ENCODE results near the gene ITGB6.

The ITGB6 gene

DNA sequence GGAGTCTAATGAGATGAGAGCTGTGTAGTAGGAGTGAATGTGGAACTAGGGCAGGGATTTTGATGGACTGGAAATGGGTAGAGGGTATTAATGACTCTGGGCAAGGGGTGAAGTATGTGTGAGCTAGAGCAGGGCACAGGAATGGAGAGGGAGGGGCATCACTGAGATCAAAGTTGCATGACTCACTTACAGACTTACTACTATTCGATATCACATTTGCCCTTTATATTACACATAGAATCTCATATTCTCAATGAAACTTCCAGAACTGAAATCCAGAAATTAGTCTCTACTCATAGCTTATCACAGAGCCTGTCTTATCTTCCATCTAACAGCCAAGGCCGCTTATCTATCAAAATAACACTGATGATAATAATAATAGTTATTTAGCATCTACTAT is 20.0 kb upstream of the ITGB6 start:
- TF ChIP-seq POLR2A (IDR thresholded peaks at IDR 0.05; ENCODE audit: low read depth, low read length): no peak
- TF ChIP-seq POLR2AphosphoS5 (IDR thresholded peaks at IDR 0.05; ENCODE audit: low read depth, low read length): no peak
- TF ChIP-seq TAF1 (IDR thresholded peaks at IDR 0.05; ENCODE audit: borderline replicate concordance, low read depth, low read length): no peak
- no peak for FAIRE-seq
- DNase-seq (ENCODE audit: insufficient read length): no peak

DNA sequence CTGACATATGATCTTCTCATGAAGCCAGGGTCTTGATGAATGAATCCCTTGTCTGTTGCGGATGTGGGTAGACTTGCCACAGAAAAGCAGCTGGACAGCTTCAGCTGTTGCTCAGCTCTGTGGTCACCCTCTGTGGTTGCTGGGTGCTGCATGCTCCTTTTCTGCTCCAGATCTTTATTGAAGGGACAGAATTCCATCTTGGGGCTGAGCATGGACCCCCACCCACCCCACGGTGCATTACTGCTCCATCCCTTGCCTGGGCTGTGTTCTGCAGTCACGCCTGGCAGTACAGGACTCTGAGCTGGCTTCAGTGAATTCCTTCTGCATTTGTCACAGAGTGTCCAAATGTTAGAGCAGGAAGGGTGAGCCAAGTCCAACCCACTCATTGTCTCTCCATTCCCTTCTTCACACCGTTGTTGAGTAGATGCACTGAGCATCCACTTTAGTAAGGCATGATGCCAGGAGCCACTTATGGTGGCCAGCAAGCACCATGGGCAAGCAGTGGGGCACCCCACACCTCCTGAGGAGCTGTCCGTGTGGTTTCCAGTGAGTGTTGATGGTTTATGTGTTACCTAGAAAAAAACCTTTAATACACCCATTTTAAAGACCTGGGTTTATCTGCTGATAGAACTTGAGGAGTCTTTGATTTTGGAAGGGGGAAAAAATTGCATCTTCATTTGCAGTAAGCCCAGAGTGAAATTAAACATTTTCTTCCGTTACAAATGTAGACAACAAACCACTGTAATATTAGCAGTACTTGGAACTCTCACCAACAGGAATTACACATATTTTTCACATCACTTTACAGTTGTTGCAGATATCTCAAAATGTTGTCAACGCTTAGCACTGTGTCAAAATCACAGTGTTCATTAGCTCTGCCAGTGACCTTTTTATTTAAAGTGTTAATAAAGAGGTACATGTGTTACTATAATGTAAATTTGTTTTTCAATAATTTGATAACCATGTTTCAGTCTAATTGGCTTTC is 14.7 kb upstream of the ITGB6 start:
- FAIRE-seq (no peak), DNase-seq (ENCODE audit: insufficient read length) (no peak)
- TF ChIP-seq POLR2A (IDR thresholded peaks at IDR 0.05; ENCODE audit: low read depth, low read length): no peak
- no peak for TF ChIP-seq POLR2AphosphoS5 (IDR thresholded peaks at IDR 0.05; ENCODE audit: low read depth, low read length)
- TF ChIP-seq TAF1 (IDR thresholded peaks at IDR 0.05; ENCODE audit: borderline replicate concordance, low read depth, low read length): no peak

DNA sequence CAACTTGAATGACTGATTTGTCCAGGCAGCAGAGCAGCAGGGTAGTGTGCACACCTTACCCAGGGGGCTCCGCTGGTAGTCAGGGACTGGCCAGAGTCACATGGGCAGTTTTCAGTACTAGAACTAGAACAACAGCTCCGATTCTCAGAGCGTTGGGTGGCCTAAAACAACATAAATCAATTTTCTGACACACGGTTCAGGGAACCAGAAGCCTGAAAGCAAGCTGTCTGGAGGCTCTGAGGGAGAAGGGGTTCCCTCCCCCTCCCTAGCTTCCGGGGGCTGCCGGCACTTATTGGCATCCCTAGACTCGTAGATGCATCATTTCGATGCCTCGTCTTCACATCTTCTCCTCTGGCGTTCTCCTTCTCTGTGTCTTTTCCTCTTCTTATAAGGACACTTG is 13.4 kb upstream of the ITGB6 start:
- DNase-seq (ENCODE audit: insufficient read length) (no peak), FAIRE-seq (no peak)
- no peak for TF ChIP-seq TAF1 (IDR thresholded peaks at IDR 0.05; ENCODE audit: borderline replicate concordance, low read depth, low read length)
- TF ChIP-seq POLR2AphosphoS5 (IDR thresholded peaks at IDR 0.05; ENCODE audit: low read depth, low read length): no peak
- no peak for TF ChIP-seq POLR2A (IDR thresholded peaks at IDR 0.05; ENCODE audit: low read depth, low read length)

DNA sequence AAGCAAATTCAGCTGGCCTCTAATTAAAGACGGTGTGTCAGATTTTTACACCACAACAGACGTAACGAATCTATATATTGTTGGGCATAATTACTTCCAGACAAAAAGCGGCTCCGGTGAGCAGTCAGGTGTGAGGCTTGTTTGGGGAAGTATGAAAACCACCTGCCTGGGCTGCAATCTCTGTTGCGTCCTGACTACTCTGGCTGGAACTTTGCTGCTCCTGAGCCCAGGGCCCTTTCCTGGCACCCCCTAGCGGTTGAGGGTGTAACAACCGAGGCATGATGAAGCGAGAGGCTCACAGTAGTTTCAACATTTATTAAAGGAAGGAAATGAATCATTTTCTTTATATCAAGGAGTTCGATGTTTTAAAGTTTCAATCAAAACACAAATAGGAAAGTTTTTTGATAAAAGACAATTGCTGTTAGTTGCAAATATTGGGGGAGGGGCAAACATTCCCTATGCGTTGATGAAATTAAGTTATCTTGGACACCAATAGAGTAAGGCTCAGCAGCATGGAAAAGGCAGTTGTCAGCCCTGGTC is 10.6 kb upstream of the ITGB6 start:
- TF ChIP-seq POLR2A (IDR thresholded peaks at IDR 0.05; ENCODE audit: low read depth, low read length): no peak
- TF ChIP-seq POLR2AphosphoS5 (IDR thresholded peaks at IDR 0.05; ENCODE audit: low read depth, low read length): no peak
- TF ChIP-seq TAF1 (IDR thresholded peaks at IDR 0.05; ENCODE audit: borderline replicate concordance, low read depth, low read length): no peak
- FAIRE-seq (peak; percentile 87), DNase-seq (ENCODE audit: insufficient read length) (peak; percentile 48)

DNA sequence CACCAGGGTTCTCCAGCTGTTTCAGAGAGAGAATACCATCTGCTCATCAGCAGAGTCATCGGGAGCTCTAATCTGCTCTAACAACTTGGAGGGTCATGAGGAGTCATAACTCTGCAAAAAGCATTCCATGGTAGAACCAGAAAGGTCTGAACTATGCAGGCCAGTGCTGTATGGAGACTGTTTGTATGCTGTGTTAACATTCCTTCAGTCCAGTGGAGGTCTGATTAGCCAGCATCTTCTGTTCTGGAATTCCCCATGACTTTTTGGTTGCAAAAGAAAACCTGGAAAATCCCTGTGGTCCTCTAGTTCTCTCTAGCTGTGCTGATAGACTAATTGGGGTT is 9.4 kb upstream of the ITGB6 start:
- no peak for TF ChIP-seq POLR2AphosphoS5 (IDR thresholded peaks at IDR 0.05; ENCODE audit: low read depth, low read length)
- no peak for TF ChIP-seq TAF1 (IDR thresholded peaks at IDR 0.05; ENCODE audit: borderline replicate concordance, low read depth, low read length)
- TF ChIP-seq POLR2A (IDR thresholded peaks at IDR 0.05; ENCODE audit: low read depth, low read length): no peak
- FAIRE-seq (no peak), DNase-seq (ENCODE audit: insufficient read length) (no peak)

DNA sequence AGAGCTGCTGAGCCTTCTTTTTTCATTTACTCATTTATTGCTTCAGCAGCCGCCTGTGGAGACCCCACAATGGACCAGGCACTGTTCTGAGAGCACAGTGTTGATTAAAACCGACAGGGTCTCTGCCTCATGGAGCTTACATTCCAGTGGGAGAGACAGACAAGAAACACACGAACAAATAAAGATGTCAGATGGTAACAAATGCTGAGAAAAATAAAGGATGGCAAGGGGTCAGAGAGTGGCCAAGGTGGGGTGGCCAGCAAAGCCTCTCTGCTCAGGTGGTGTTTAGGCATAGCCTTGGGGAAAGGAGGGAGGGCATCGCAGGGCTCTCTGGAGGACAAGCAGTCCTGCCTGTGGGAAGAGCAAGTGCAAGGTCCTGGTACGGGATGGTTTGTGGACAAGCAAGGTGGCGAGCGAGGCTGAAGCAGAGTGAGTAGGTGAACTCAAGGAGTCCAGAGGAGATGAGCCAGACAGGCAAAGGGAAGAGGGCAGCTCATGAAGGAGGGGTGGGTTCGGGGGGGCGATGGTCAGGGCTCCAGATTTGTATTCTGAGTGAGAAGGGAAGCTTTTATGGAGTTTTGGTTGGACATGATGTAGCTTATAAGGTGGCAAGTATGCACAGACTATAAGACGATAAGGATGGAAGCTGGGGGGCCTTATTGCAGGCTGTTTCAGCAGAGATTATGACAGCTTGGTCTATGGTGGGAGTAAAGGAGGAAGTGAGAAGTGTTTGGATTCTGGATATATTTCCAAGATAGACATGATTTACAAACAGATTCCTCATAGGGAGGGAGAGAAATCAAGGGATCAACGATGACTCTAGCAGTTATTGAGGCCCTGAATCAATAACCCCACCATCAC is 8.8 kb upstream of the ITGB6 start:
- DNase-seq (ENCODE audit: insufficient read length): no peak

DNA sequence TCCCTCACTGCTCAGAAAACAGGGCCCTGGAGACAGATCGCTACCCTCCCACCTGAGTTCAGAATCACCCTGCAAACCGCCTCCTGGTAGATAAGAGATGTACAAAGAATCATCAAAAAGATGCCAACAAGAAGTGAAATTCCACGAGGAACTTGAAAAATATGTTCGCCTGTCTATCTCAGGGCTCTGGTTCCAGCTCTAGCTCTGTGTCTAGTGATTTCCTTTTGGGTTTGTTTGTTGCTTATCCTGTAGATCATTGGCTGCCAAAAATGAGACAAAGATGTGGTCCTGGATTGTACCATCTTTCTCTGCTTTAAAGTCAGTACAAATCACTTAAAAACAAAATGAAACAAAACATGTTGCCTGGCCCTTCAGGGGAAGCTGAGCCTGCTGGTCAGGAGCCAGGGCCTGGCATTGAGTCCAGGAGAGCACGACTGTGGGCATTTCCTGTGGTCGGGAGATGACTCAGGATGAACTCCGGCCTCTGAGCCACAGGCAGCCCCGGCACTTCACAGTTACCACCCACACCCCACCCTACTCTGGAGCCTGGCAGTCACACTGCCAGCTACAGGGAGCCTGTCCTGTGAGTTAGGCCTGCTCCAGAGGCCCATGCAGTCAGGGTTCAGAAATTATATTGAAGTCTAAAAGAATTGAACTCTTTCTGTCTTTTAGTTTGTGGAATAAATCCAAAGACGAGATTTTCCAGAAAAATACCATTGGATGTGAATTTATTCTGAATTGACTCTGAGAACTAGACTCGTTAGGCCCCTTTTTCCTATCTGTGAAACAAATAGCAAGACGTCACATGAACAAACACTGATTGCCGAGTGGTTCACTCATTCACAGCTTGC is 8.0 kb upstream of the ITGB6 start:
- no peak for TF ChIP-seq POLR2AphosphoS5 (IDR thresholded peaks at IDR 0.05; ENCODE audit: low read depth, low read length)
- no peak for TF ChIP-seq POLR2A (IDR thresholded peaks at IDR 0.05; ENCODE audit: low read depth, low read length)
- no peak for TF ChIP-seq TAF1 (IDR thresholded peaks at IDR 0.05; ENCODE audit: borderline replicate concordance, low read depth, low read length)
- DNase-seq (ENCODE audit: insufficient read length) (no peak), FAIRE-seq (no peak)

More for the DNA sequence above, 8.8 kb upstream of the ITGB6 start:
- TF ChIP-seq POLR2A (IDR thresholded peaks at IDR 0.05; ENCODE audit: low read depth, low read length) (no peak), POLR2AphosphoS5 (IDR thresholded peaks at IDR 0.05; ENCODE audit: low read depth, low read length) (no peak), TAF1 (IDR thresholded peaks at IDR 0.05; ENCODE audit: borderline replicate concordance, low read depth, low read length) (no peak)
- no peak for FAIRE-seq

DNA sequence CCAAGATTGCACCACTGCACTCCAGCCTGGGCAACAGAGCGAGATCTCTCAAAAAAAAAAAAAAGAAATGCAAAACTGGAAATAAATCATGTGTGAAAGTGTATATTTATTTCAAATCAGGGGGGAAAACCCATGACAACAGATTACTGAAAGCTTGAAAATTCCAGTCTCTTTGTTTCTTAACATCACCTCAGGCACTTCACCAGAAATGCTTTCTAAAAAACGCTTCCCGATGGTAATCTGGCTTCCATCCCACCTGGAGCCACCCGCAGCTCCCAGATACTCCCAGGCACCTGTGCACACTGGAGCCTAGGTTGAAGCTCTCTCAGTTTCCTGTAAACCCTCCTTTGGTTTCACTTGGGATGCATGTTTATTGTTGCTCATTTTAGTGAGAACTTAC is 7.2 kb upstream of the ITGB6 start:
- FAIRE-seq (no peak), DNase-seq (ENCODE audit: insufficient read length) (no peak)
- TF ChIP-seq TAF1 (IDR thresholded peaks at IDR 0.05; ENCODE audit: borderline replicate concordance, low read depth, low read length) (no peak), POLR2A (IDR thresholded peaks at IDR 0.05; ENCODE audit: low read depth, low read length) (no peak)

DNA sequence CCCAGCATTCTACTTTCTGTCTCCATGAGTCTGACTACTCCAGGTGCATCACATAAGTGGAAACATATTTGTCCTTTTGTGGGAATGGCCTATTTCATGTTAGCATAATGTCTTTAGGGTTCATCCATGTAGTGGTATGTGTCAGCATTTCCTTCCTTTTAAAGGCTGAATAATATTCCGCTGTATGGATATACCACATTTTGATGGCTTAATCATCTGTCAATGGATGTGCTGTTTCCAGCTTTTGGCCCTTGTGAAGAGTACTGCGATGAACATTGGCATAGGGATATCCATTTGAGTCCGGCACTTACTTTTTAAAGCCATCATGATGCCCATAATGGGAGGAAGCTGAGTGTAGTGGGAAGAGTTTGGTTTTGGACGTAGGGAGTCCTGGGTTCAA is 6.4 kb upstream of the ITGB6 start:
- FAIRE-seq: no peak
- no peak for TF ChIP-seq POLR2A (IDR thresholded peaks at IDR 0.05; ENCODE audit: low read depth, low read length)
- TF ChIP-seq POLR2AphosphoS5 (IDR thresholded peaks at IDR 0.05; ENCODE audit: low read depth, low read length): no peak
- no peak for TF ChIP-seq TAF1 (IDR thresholded peaks at IDR 0.05; ENCODE audit: borderline replicate concordance, low read depth, low read length)
- DNase-seq (ENCODE audit: insufficient read length): no peak

DNA sequence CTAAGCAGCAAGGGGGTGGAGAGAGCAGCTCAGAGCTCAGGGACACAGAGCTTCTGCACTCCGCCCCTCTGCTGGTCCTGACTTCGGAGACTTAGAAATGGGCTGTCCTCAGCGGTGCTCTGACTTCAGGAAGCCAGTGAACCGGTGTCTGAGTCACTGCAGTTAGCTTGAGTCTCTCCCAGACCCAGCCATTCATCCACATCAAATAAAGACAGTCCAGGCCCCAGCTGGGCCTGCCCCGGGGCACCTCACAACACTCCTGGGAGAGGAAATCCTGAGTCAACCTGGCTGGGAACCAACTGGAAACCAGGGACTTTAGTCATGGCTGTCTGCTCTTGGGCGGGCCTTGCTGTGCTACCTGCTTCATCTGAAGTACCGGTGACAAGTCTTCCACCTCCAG is 5.4 kb upstream of the ITGB6 start:
- no peak for DNase-seq (ENCODE audit: insufficient read length)

More for the DNA sequence above, 5.4 kb upstream of the ITGB6 start:
- FAIRE-seq: no peak
- no peak for TF ChIP-seq TAF1 (IDR thresholded peaks at IDR 0.05; ENCODE audit: borderline replicate concordance, low read depth, low read length)
- no peak for TF ChIP-seq POLR2A (IDR thresholded peaks at IDR 0.05; ENCODE audit: low read depth, low read length)
- TF ChIP-seq POLR2AphosphoS5 (IDR thresholded peaks at IDR 0.05; ENCODE audit: low read depth, low read length): no peak
